HepG2 (cell line): ENCODE results near the gene NAT9. TPM values are rescaled to one million over a fixed set of nuclear protein-coding genes. Genes with fewer than 3 reads are reported as not detected.

Experiments
- DNMT3B ChIP-seq: conservative IDR thresholded peaks from 2 replicates; pipeline ENCODE4 v1.6.1; 2016; ENCODE audit warnings: missing biosample characterization, control low read depth
- HNF4A ChIP-seq: sonication (generic); formaldehyde crosslinking; IDR thresholded peaks from 2 replicates; pipeline ENCODE4 v1.4.0; 2020; ENCODE audit warnings: missing genetic modification reagents
- HNRNPLL ChIP-seq: fragments of 200-400 bp; formaldehyde crosslinking; IDR thresholded peaks from 2 replicates; pipeline ENCODE4 v1.6.1; 2017; ENCODE audit warnings: mild to moderate bottlenecking, low read depth, low read length; ENCODE audit not compliant: poor library complexity, severe bottlenecking
- MATR3 ChIP-seq: sonication (generic); formaldehyde crosslinking; IDR thresholded peaks from 2 replicates; pipeline ENCODE4 v1.4.0; 2020; ENCODE audit warnings: missing genetic modification reagents
- MAZ ChIP-seq, 2 experiments: sonication (generic) in 1 of 2; formaldehyde crosslinking in 1 of 2; IDR thresholded peaks; 2 replicates each; pipeline versions ENCODE4 v1.5.0 to v1.6.1; 2012 to 2020; ENCODE audit warnings: low read depth in 2 of 2, mild to moderate bottlenecking in 2 of 2, borderline replicate concordance in 1 of 2, improper control_type of control experiment in 1 of 2, low read length in 1 of 2, missing genetic modification reagents in 1 of 2, moderate library complexity in 1 of 2
- NR2F6 ChIP-seq, 2 experiments: IDR thresholded peaks; 2 replicates each; pipeline ENCODE4 v1.6.1; 2016; ENCODE audit warnings: antibody characterized with exemption in 1 of 2, mild to moderate bottlenecking in 1 of 2
- ONECUT2 ChIP-seq: sonication (generic); formaldehyde crosslinking; IDR thresholded peaks from 2 replicates; pipeline ENCODE4 v1.4.0; 2020; ENCODE audit warnings: missing genetic modification reagents
- ZBTB7A ChIP-seq: sonication (generic); formaldehyde crosslinking; IDR thresholded peaks from 2 replicates; pipeline ENCODE4 v1.8.0; 2022; ENCODE audit warnings: mild to moderate bottlenecking, missing genetic modification reagents
- ZNF484 ChIP-seq: sonication (generic); formaldehyde crosslinking; IDR thresholded peaks from 2 replicates; pipeline ENCODE4 v1.5.1; 2020; ENCODE audit warnings: mild to moderate bottlenecking, low read depth, missing genetic modification reagents, borderline replicate concordance
- ZNF564 ChIP-seq: sonication (generic); formaldehyde crosslinking; IDR thresholded peaks from 2 replicates; pipeline ENCODE4 v1.8.1; 2023; ENCODE audit warnings: mild to moderate bottlenecking, missing genetic modification reagents
- ZNF605 ChIP-seq: sonication (generic); formaldehyde crosslinking; IDR thresholded peaks from 2 replicates; pipeline ENCODE4 v1.8.0; 2022; ENCODE audit warnings: mild to moderate bottlenecking, missing genetic modification reagents
- ZNF777 ChIP-seq: sonication (generic); formaldehyde crosslinking; IDR thresholded peaks from 2 replicates; pipeline ENCODE4 v1.4.0; 2020; ENCODE audit warnings: missing genetic modification reagents
- ZNF850 ChIP-seq: sonication (generic); formaldehyde crosslinking; conservative IDR thresholded peaks from 2 replicates; pipeline ENCODE4 v1.9.0; 2021; ENCODE audit warnings: mild to moderate bottlenecking, missing genetic modification reagents
- polyA plus RNA-seq, 8 experiments: library from polyadenylated mRNA; depleted of rRNA in 3 of 8; stranded (reverse) in 7 of 8; unstranded in 1 of 8; fragments of >200 nt; fragmentation: Illumina TruSeq in 4 of 8; extraction: Trizol in 4 of 8; gene quantifications; 2 replicates each; pipeline versions ENCODE4 v1.2.1 to v1.2.3, GENCODE V29; 2011 to 2016; ENCODE audit warnings: low read depth in 4 of 8, missing spikeins in 1 of 8, mixed read lengths in 1 of 8; ENCODE audit not compliant: insufficient read depth in 1 of 8
- total RNA-seq, 5 experiments: library from RNA; depleted of rRNA; stranded (reverse); fragments of >200 nt; fragmentation: Illumina TruSeq; extraction: Trizol; gene quantifications; 2 replicates each; pipeline ENCODE4 v1.2.3, GENCODE V29; 2016; ENCODE audit warnings: low read depth in 1 of 5
- TF ChIP-seq, protein P1 (sequence below): sonication (generic); formaldehyde crosslinking; conservative IDR thresholded peaks from 2 replicates; pipeline ENCODE4 v1.4.0; 2020; ENCODE audit warnings: missing genetic modification reagents
- TF ChIP-seq, protein P2 (sequence below): sonication (generic); formaldehyde crosslinking; IDR thresholded peaks from 2 replicates; pipeline ENCODE4 v1.4.0; 2020; ENCODE audit warnings: mild to moderate bottlenecking, missing genetic modification reagents
- TF ChIP-seq, protein P3 (sequence below): IDR thresholded peaks from 2 replicates; pipeline ENCODE4 v1.6.1; 2016
- TF ChIP-seq, protein P4 (sequence below): sonication (generic); formaldehyde crosslinking; IDR thresholded peaks from 2 replicates; pipeline ENCODE4 v1.9.0; 2022; ENCODE audit warnings: missing genetic modification reagents, mild to moderate bottlenecking, borderline replicate concordance

NAT9 gene
- total and polyA plus RNA-seq, 2 of the 13 experiments (the other 11 are each of a cell fraction or from before 2014, with no cell fraction given) = 39.7 to 44.2 TPM

DNA sequence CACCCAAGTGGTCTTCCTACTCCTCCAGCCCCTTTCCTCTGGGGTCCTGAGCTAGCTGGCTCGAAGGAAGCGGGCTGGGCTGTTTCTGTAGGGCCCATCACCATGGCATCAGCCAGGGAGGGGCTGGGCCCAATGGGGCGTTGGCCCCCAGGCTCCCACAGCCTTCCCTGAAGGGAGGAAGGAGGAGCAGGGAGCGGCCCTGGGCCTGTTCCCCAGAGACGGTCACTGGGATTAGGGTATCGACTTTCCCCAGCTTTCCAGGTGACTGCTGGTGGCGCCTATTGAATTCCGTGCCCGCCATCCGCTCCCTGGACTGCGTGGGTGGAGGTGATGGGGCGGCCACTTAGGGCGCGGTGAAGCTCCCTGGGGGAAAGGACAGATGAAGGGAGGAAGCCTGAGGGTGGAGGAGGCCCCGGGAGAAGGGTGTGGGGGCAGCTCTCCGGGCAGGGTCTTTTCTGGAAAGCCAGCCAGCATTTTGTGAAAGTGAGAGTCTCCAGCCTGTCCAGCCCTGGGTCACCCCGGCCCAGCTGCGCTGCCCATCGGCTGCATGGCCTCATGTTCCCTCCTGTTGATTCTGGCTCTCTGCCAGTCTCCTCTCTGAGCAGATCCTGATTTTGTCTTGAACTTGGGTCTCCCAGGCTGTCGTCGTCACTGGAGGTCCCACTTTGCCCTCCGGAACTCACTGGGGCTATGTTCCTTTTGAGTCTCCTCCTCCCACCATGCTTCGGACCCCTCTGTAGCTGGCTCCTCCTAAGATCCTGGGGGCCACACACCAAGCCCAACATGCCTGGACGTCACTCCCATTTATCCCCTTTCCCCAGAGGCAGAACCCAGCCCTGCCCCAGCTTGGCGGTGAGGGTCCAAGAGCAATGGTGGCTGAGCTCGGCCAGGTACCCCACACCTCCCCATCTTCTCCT is 18.0 kb downstream of the NAT9 start (continued):
- TF ChIP-seq HNF4A (peak; percentile 26; the same call in 1 of the 2 replicates), MAZ (IDR thresholded peaks at IDR 0.05; ENCODE audit: borderline replicate concordance, low read depth, low read length) (no peak), MAZ (CRISPR knock-in tag; IDR thresholded peaks at IDR 0.05; ENCODE audit: low read depth) (0 out of 2 replicates have a peak, but pooled peaks have one; percentile 38), ZNF850 (no peak), NR2F6 (IDR thresholded peaks at IDR 0.05) (no peak), NR2F6 (CRISPR knock-in tag; IDR thresholded peaks at IDR 0.05) (0 out of 2 replicates have a peak, but pooled peaks have one; percentile 2), DNMT3B (CRISPR knock-in tag) (no peak), ONECUT2 (no peak), ZNF484 (CRISPR knock-in tag) (no peak), ZBTB7A (CRISPR knock-in tag) (peak; percentile 52; the same call in 1 of the 2 replicates), ZNF605 (CRISPR knock-in tag) (no peak), ZNF564 (CRISPR knock-in tag) (no peak), HNRNPLL (peak; percentile 16), ZNF777 (CRISPR knock-in tag) (no peak), MATR3 (CRISPR knock-in tag) (no peak)
- TF ChIP-seq, protein P1, sequence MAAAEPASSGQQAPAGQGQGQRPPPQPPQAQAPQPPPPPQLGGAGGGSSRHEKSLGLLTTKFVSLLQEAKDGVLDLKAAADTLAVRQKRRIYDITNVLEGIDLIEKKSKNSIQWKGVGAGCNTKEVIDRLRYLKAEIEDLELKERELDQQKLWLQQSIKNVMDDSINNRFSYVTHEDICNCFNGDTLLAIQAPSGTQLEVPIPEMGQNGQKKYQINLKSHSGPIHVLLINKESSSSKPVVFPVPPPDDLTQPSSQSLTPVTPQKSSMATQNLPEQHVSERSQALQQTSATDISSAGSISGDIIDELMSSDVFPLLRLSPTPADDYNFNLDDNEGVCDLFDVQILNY (CRISPR knock-in tag) = no peak
- TF ChIP-seq, protein P2, sequence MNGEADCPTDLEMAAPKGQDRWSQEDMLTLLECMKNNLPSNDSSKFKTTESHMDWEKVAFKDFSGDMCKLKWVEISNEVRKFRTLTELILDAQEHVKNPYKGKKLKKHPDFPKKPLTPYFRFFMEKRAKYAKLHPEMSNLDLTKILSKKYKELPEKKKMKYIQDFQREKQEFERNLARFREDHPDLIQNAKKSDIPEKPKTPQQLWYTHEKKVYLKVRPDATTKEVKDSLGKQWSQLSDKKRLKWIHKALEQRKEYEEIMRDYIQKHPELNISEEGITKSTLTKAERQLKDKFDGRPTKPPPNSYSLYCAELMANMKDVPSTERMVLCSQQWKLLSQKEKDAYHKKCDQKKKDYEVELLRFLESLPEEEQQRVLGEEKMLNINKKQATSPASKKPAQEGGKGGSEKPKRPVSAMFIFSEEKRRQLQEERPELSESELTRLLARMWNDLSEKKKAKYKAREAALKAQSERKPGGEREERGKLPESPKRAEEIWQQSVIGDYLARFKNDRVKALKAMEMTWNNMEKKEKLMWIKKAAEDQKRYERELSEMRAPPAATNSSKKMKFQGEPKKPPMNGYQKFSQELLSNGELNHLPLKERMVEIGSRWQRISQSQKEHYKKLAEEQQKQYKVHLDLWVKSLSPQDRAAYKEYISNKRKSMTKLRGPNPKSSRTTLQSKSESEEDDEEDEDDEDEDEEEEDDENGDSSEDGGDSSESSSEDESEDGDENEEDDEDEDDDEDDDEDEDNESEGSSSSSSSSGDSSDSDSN (CRISPR knock-in tag) = no peak
- TF ChIP-seq, protein P3, sequence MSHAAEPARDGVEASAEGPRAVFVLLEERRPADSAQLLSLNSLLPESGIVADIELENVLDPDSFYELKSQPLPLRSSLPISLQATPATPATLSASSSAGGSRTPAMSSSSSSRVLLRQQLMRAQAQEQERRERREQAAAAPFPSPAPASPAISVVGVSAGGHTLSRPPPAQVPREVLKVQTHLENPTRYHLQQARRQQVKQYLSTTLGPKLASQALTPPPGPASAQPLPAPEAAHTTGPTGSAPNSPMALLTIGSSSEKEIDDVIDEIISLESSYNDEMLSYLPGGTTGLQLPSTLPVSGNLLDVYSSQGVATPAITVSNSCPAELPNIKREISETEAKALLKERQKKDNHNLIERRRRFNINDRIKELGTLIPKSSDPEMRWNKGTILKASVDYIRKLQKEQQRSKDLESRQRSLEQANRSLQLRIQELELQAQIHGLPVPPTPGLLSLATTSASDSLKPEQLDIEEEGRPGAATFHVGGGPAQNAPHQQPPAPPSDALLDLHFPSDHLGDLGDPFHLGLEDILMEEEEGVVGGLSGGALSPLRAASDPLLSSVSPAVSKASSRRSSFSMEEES (CRISPR knock-in tag) = no peak
- TF ChIP-seq, protein P4, sequence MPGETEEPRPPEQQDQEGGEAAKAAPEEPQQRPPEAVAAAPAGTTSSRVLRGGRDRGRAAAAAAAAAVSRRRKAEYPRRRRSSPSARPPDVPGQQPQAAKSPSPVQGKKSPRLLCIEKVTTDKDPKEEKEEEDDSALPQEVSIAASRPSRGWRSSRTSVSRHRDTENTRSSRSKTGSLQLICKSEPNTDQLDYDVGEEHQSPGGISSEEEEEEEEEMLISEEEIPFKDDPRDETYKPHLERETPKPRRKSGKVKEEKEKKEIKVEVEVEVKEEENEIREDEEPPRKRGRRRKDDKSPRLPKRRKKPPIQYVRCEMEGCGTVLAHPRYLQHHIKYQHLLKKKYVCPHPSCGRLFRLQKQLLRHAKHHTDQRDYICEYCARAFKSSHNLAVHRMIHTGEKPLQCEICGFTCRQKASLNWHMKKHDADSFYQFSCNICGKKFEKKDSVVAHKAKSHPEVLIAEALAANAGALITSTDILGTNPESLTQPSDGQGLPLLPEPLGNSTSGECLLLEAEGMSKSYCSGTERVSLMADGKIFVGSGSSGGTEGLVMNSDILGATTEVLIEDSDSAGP = peak; percentile 14; the same call in 1 of the 2 replicates
